Measurements from ENCODE around the gene C15orf62.

DNA sequence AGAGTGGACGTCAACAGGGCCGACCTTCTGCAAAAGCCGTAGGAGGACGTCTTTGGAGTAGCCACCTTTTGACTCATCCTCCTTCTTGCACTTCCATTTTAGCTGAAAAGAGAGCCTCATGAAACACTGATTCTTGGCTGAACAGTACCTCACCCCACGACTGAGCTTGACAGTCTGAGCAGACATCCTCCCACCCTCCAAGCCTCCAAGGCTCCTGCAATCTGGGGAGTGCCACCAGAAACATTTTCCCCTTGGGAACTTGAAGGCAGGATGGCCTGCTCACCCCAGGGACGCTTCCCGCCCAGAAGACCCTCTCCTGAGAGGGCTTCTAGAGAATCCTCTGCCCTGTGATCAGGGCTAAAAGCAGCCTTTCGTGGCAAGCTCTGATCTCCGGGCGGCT lies 5.2 kb downstream of the C15orf62 start:
- no peak for TF ChIP-seq CTCF (conservative IDR thresholded peaks at IDR 0.05)
- TF ChIP-seq ZFX (IDR thresholded peaks at IDR 0.05): no peak
